Ovary (tissue), 3 donors: ENCODE results near the gene FSTL1.

ENCODE experiments used
- POLR2A ChIP-seq: fragments of 450-650 bp; IDR thresholded peaks from one replicate; pipeline ENCODE4 v1.6.1; 2017; ENCODE audit warnings: antibody characterized with exemption, mild to moderate bottlenecking, moderate library complexity
- TF ChIP-seq, protein P1 (sequence below), 3 donors: fragments of 450-650 bp in 2 of 3; fragments of 200-600 bp in 1 of 3; IDR thresholded peaks; one replicate each; pipeline versions ENCODE4 v1.5.1 to v1.8.0; 2016 to 2022; ENCODE audit warnings: antibody characterized with exemption in 3 of 3, mild to moderate bottlenecking in 1 of 3
- donor health status: DM: no; HTN: no; CAD: no.

DNA sequence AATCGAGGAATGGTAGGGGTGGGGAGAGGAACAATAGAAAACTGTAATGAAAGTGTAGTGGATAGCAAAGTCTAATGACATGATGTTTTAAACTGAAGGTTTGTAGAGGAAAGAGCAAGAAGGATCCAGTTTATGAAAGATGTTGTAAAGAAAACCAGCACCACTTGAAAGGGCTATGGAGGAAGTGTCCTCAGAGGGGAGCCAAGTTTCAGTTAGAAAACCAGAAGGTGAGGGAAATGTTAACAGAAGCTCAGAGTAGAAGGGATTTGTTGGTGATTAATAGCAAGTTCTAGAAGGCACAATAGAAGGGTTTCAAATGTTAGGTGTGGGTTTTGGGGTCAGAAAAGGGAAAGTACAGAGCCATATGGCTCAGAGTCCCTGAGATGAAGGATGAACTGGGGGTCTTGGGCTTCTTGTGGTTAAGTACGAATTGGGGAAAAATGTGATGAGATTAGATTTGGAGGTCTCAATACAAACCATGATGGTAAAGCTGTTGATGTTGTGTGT lies 67.8 kb downstream of the FSTL1 start:
- TF ChIP-seq, protein P1, sequence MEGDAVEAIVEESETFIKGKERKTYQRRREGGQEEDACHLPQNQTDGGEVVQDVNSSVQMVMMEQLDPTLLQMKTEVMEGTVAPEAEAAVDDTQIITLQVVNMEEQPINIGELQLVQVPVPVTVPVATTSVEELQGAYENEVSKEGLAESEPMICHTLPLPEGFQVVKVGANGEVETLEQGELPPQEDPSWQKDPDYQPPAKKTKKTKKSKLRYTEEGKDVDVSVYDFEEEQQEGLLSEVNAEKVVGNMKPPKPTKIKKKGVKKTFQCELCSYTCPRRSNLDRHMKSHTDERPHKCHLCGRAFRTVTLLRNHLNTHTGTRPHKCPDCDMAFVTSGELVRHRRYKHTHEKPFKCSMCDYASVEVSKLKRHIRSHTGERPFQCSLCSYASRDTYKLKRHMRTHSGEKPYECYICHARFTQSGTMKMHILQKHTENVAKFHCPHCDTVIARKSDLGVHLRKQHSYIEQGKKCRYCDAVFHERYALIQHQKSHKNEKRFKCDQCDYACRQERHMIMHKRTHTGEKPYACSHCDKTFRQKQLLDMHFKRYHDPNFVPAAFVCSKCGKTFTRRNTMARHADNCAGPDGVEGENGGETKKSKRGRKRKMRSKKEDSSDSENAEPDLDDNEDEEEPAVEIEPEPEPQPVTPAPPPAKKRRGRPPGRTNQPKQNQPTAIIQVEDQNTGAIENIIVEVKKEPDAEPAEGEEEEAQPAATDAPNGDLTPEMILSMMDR (IDR thresholded peaks at IDR 0.05), result no peak
- TF ChIP-seq POLR2A, result no peak
